ENCODE measurements around the gene BRPF1.

Gene BRPF1

DNA sequence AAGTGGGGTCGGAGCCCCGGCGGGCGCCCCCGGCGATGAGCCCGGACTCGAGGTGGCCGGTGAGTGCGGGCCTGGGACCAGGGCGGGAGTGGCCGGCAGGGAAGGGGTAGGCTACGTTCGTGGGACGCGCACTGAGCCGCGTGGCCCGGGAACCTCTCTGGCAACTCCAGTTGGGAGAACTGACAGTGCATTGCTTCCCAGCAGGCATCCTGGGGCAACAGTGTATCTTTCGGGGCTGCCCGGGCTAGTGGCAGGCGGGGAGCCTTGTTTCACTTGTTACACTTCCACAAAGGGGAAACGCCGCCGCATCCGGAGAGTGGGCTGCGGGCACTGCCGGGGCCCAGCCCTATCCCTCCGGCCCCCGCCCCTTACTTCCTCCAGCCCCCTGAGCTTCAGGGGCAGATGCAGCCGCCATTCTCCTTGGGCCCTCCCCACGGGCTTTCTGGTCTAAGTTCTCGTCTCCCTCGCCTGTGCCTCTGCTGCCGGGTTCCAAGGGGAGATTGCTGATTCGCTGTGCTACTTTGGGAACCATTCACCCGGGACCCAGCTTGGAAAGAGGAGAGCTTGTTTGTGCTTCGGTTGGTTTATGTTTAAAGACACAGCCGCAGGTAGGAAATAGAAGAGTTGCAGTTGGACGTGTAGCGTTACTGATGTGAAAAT, 675 bp downstream of the BRPF1 start:
- DNase-seq (ENCODE audit: low spot score), result peak; percentile 34

DNA sequence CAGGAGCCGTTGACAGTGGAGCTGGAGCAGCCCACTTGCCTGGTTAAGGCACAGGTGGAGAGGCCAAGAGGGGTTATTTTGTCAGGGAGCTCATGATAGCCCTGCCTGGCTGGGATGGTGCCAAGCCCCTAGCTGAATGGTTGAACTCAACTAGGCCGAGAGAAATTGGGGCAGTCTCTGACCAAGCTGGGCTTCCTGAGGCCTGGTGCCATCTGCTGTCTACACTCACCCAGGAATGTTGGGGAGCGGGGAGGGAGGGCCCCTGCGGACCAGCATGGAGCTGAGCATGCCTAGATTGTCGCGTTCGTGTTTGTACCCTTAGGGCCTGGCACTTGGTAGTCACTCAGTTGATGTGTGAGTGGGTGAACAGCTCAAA, 1.2 kb downstream of the BRPF1 start:
- DNase-seq (ENCODE audit: low spot score), result peak; percentile 54

- no peak for DNase-seq (ENCODE audit: low spot score)
Observed at GRCh38 chr3:9736831-9737230, 5.3 kb downstream of the BRPF1 start.

DNA sequence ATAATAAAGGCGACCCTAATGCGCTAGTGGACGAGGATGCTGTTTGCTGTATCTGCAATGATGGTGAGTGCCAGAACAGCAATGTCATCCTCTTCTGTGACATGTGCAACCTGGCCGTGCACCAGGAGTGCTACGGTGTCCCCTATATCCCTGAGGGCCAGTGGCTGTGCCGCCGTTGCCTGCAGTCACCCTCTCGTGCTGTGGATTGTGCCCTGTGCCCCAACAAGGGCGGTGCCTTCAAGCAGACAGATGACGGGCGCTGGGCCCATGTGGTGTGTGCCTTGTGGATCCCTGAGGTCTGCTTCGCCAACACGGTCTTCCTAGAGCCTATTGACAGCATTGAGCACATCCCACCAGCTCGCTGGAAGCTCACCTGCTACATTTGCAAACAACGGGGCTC, 7.6 kb downstream of the BRPF1 start:
- DNase-seq (ENCODE audit: low spot score), result no peak

GRCh38 chr3:9742560-9742959, 11.0 kb downstream of the BRPF1 start:
- no peak for DNase-seq (ENCODE audit: low spot score)

GRCh38 chr3:9743548-9743947, 12.0 kb downstream of the BRPF1 start:
- DNase-seq (ENCODE audit: low spot score), result no peak

GRCh38 chr3:9744162-9744561, 12.6 kb downstream of the BRPF1 start:
- no peak for DNase-seq (ENCODE audit: low spot score)

GRCh38 chr3:9745521-9745920, 14.0 kb downstream of the BRPF1 start:
- no peak for DNase-seq (ENCODE audit: low spot score)

DNA sequence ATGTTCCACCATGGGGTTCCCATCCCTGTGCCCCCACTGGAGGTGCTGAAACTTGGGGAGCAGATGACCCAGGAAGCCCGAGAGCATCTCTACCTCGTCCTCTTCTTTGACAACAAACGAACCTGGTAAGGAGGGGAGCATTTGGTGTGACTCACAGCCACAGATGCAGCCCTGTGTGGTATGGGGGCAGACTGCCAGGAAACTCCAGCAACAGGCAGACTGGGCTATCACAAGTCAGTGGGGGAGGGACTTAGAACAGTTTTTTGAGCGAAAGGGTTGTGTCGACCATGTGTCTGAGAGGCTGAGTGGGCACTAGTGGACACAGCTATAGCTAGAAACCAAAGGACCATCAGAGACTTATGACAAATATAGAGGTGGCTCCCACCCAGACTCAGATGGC, 14.8 kb downstream of the BRPF1 start:
- peak; percentile 80 for DNase-seq (ENCODE audit: low spot score)

- no peak for DNase-seq (ENCODE audit: low spot score)
Observed at GRCh38 chr3:9747267-9747666, 15.7 kb downstream of the BRPF1 start.

GRCh38 chr3:9748031-9748430, 16.5 kb downstream of the BRPF1 start:
- no peak for DNase-seq (ENCODE audit: low spot score)

- DNase-seq (ENCODE audit: low spot score), result no peak
Observed at GRCh38 chr3:9749296-9749644, 17.7 kb downstream of the BRPF1 start.

DNA sequence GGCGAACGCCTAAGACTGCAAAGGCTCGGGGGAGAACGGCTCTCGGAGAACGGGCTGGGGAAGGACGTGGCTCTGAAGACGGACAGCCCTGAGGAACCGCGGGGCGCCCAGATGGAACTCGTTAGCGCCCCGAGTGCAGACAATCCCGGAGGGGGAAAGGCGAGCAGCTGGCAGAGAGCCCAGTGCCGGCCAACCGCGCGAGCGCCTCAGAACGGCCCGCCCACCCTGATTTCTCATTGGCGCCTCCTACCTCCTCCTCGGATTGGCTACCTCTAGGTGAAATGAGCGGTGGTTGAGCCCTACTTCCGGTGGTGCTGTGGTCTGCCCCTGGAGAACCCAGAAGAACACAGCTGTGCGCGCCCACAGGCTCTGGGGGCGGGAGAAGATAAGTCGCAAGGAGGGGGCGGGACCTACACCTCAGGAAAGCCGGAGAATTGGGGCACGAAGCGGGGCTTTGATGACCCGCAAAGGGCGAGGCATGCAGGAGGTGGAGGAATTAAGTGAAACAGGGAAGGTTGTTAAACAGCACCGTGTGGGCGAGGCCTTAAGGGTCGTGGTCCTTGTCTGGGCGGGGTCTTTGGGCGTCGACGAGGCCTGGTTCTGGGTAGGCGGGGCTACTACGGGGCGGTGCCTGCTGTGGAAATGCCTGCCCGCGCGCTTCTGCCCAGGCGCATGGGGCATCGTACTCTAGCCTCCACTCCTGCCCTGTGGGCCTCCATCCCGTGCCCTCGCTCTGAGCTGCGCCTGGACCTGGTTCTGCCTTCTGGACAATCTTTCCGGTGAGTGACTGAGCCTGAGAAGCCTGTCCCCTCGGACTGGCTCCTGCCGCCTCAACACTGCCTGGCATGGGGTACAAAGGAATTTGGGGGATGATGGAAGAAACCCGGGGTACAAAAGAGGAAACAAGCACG, 18.4 kb downstream of the BRPF1 start, which contains the start of gene OGG1:
Gene OGG1 (plus strand): TSS at position 308 of the 911 bp plus-strand sequence. CDS start 335 bp downstream, at position 643.
- peak; percentile 97 for DNase-seq (ENCODE audit: low spot score)

DNA sequence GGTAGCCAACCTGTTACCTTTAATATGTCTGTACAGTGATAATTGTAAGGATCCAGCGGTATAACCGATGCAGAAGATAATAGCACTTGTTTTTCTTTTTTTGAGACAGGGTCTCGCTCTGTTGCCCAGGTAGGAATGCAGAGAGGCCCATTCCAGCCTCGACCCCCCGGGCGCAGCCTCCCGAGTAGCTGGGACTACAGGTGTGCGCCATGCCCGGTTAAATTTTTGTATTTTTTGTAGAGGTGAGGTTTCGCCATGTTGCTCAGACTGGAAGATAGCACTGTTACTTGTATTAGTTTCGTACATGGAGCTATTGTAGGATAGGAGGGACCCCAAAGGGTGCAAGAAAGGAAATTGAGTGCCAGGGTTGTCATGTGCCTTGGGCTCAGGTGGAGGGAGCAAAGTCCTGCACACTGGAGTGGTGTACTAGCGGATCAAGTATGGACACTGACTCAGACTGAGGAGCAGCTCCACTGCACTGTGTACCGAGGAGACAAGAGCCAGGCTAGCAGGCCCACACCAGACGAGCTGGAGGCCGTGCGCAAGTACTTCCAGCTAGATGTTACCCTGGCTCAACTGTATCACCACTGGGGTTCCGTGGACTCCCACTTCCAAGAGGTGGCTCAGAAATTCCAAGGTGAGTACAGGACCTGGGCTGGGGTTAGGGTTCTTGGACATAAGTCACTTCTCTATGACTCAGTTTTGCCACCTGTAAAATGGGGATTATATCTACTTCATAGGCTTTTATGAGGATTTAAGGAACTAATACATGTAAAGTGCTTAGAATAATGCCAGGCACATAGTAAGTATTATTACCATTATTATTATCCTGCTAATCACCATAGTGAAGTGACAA, 19.2 kb downstream of the BRPF1 start:
- no peak for DNase-seq (ENCODE audit: low spot score)

DNA sequence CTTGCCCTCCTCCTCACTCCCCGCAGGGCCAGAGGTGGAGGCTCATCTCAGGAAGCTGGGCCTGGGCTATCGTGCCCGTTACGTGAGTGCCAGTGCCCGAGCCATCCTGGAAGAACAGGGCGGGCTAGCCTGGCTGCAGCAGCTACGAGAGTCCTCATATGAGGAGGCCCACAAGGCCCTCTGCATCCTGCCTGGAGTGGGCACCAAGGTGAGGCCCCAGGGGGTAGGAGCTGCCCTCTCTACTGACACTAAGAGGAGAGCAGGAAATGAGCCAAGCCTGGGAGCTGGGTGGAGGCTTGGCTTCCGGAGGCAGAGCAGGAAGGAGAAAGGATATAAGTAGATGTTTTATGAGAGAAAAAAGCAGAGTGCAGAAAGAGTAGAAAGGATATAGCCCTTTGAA, 23.1 kb downstream of the BRPF1 start:
- no peak for DNase-seq (ENCODE audit: low spot score)

GRCh38 chr3:9757427-9757826, 25.9 kb downstream of the BRPF1 start:
- DNase-seq (ENCODE audit: low spot score), result no peak

DNA sequence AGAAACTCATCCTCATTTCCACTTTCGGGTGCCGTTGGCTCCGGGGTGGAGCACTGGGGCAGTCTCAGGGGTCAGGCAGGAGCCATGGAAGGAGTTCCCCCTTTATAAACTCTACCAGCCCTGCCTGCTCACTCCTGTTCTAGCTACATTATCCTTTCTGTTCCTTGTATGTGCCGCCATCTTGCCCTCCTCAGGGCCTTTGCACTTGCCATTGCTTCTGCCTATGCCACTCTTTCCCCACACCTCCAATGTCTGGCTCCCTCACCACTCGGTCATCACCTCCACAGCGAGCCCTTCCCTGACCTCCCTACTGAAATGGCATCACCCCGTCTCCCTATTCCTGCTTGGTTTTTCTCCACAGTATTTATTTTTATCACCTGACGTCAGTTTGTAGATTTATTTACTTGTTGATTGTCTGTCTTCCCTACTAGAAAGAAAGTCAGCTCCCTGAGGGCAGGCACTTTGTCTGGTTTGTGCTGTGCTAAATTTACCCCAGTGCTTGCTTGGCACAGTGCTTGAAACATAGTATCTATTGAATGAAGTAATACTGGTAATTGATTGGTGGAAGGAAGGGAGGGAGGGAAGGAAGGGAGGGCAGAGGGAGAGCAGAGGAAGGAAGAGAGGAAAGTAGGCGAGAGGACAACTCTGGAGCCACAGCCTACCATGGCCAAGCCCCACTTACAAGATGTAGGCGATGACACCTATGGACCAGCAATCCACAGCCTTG, 29.4 kb downstream of the BRPF1 start:
- no peak for DNase-seq (ENCODE audit: low spot score)

DNA sequence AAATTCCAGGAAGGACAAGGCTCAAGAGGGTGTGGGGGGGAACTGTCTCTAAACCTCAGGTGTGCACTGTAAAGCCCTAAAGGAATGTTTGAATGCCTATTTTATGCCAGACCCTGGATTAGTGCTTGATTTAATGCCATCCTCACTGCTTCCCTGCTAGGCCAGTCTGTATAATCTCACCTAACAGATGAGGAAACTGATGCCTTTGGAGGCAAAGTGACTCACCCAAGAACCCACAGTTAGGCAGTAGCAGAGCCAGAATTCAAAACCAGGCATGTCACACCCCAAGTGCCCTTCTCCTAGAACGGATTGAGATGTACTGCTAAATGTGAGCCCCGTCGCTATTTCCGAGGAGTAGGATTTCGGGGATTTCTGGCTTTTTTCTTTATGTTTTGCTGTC, 30.4 kb downstream of the BRPF1 start:
- DNase-seq (ENCODE audit: low spot score), result no peak

DNA sequence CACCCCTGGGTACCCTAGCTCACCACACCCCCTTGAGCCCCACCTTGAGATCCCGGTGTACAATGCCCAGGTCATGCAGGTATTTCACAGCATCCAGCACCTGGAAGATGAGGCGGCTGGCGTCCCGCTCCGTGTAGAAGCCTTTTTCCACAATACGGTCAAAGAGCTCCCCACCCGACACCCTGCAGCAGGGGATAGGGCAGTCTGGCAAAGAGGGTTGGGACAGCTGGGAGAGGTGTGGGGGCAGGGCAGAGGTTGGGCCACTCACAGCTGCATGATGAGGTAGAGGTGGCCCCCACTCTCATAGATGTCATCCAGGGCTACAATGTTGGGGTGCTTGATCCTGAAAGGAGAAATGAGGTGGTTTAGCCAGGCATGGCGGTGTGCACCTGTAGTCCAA, 31.3 kb downstream of the BRPF1 start:
- no peak for DNase-seq (ENCODE audit: low spot score)

DNA sequence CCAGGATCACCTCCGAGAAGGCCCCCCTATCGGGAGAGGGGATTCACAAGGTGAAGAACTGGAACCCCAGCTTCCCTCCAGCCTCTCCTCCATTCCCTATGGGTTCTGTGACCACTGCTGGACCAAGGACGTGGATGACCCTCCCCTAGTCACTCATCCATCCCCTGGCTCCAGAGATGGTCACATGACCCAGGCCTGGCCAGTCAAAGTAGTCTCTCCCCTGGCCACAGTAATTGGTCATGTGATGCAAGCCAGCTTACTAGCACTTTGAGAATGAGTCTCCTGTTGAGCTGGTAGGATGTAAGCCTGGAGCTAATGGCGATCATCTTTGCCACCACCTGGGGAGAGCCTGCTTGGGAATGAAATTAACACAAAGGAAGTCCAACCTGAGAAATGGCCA, 34.3 kb downstream of the BRPF1 start:
- no peak for DNase-seq (ENCODE audit: low spot score)

- DNase-seq (ENCODE audit: low spot score), result no peak
Observed at GRCh38 chr3:9767418-9767817, 35.9 kb downstream of the BRPF1 start.
